ENCODE measurements around the gene SPATA31D3.
"Not testable (repeated sequence)": the region's sequence is repeated elsewhere in the genome, so short reads cannot be mapped to it uniquely, and the experiment has no call there.

SPATA31D3 gene

DNA sequence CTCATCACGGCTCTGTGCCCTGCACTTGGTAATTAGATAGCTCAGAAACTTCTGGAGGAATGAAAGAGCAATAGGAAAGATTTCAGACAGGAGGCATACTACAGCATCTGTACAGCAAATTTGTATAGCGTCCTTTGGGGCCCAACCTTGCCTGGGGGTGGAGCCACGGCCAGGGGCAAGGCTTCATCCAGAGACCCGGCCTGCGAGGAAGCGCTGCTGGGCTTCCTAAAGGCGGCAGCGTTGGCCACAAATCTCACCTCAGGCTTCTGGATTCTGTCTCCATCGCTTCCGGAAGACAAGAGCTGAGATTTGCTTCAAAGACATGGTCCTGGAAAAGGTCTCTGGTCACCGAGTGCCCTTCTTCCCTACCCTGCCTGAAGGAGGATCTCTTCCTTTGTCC is 33.1 kb downstream of the SPATA31D3 start:
- no peak for DNase-seq (ENCODE audit: low read depth in 3 of 3, low spot score in 1 of 3)

DNA sequence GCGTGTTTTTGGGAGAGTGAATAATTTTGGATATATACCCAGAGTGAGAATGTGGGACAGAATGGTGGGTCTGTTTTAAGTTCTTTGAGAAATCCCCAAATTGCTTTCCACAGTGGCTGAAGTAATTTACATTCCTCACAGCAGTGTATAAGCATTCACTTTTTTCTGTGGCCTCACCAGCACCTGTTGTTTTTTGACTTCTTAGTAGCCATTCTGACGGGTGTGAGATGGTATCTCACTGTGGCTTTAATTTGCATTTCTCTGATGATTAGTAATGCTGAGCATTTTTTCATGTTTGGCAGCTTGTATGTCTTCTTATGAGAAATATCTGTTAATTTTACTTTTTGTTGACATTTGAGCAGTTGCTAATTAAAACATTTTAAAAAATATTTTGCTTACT is 35.9 kb downstream of the SPATA31D3 start:
- no peak for DNase-seq (ENCODE audit: low read depth in 3 of 3, low spot score in 1 of 3)

DNA sequence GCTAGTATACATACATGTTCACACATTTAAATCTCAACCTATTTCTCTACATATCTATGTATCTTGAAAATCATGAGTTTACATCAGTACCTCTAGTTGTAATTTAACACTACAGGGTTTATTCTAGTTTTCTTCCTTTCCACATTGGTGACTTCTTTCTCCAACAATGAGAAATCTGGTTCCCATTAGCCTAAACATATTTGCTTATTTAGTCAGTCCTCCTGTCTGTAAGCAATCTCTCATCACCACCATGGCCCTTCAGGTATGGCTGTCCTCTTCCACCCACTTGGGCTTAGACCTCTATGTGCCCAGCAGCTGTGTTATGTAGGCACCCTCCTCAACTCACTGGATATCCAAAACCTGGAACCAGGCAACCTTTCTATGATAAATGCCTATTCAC is 37.3 kb downstream of the SPATA31D3 start:
- DNase-seq (ENCODE audit: low read depth in 3 of 3, low spot score in 1 of 3): no peak

DNA sequence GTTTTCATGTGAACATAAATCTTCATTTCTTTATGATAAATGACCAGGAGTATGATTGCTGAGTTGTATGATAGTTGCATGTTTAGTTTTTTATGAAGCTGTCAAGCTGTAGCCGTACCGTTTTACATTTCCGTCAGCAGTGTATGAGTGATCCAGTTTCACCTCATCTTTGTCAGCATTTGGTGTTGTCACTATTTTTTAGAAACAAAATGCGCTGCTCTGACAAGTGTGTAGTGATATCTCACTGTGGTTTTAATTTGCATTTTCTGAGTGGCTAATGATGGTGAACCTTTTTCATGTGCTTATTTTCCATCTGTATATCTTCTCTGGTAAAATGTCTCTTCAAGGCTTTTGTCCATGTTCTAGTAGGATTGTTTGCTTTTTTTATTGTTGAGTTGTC is 38.6 kb downstream of the SPATA31D3 start:
- no peak for DNase-seq (ENCODE audit: low read depth in 3 of 3, low spot score in 1 of 3)

DNA sequence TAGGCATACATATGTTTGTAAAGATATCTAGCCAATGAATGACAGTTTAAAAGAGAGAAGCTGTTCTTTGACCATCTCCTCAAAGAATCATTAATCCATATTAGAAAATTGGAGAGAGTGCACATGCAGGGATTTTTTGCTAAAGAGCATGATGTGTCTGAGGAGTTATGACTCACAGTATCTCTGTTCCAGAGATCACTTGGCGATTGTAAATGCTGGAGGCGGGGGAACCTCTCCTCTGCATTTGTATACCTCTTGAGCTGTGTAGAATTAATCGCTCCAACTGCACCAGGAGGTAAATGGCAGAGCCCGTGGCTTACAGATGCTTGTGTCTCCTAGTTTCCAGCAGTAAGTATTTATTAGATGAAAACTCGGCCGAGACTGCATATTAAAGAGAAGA is 41.6 kb downstream of the SPATA31D3 start:
- no peak for DNase-seq (ENCODE audit: low read depth in 3 of 3, low spot score in 1 of 3)

DNA sequence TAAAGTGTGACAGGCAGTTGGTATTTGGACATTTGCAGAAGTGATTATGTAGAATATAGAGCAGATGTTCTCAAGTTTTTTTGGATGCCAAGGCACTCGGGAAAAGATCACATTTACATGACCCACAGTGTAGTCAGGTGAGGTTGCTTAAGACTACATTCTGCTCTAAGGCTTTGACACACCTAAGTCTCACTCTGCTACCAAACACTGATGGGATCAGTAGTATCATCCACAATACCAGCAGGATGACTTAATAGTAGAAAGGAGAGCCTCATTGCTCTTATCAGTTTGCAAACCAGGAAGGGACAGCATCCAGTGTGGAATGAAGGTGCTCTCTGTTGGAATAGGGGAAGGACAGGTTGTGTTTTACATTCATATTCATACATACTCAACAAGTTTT is 42.8 kb downstream of the SPATA31D3 start:
- no peak for DNase-seq (ENCODE audit: low read depth in 3 of 3, low spot score in 1 of 3)

DNA sequence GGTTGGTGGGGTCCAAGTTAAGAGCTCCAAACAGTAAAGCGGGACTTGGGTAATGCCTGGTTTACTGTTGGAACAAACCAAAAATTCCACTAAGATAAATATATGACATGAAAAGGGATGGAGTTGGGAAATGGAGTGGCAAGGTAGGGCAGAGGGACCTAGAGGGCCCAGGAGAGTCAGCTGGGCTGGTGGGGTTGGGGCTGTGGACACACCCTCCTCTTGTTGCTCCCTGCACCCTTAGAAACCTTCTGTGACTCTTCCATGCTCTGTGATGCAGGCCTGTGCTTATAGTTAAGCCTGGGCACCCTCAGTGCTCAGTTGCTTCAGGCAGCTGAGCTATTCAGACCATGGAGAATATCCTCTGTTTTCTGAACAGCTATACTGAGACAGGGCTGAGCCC is 45.2 kb downstream of the SPATA31D3 start, which contains the start of gene SPATA31D1:
Gene SPATA31D1, plus strand, starts transcription at position 301 of the 400 bp plus-strand sequence. Its CDS starts 47 bp downstream, at position 348.
- not testable (repeated sequence) for DNase-seq (ENCODE audit: low read depth in 3 of 3, low spot score in 1 of 3)

DNA sequence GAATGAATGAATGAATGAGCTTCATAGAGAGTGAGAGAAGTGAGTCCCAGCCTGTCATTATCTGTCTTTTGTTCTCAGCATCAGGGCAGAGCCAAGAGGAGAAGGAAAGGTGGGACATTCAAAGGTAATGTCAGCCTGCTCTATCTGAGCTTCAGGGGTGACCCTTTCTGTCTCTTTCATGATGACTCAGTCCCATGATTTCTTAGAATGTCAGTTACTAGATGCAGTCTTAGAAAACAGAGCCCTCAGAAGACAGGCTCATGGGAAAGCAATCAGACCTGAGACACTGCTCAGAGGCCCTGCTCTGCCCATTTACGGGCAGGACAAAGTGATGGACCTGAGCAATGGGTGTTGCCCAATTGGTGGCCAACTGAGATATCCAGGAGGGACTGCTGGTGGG is 46.4 kb downstream of the SPATA31D3 start:
- no peak for DNase-seq (ENCODE audit: low read depth in 3 of 3, low spot score in 1 of 3)

DNA sequence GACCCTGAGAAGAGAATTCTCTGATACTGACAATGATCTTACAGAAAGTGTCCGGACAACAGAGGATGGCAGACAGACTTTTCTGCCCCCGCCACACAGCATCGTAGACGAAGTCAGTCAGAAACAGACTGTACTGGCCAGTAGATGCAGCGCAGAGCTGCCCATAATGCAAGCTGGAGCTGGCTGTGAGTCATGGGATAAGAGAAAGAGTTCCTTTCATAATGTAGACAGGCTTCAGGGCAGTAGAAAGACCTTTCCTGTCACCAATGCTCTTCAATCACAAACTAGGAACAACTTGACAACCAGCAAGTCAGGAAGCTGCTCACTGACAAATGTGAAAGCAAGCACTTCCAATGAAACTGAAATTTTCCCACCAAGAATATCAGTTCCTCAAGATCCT is 50.4 kb downstream of the SPATA31D3 start:
- no peak for DNase-seq (ENCODE audit: low read depth in 3 of 3, low spot score in 1 of 3)

Data from stimulated activated CD4-positive, alpha-beta T cell treated with anti-CD3 and anti-CD28 coated beads, TNF-alpha, amount 100 ng/mL, for 1 hour (primary cell).